Left cardiac atrium (tissue), 4 donors: ENCODE results near the gene SDK1. TPM values are rescaled to one million over a fixed set of nuclear protein-coding genes. Genes with fewer than 3 reads are reported as not detected.
"Not testable (repeated sequence)": the region's sequence is repeated elsewhere in the genome, so short reads cannot be mapped to it uniquely, and the experiment has no call there.

Source experiments
- ATAC-seq, 2 donors: fragments of 200-7000 bp; cut with Tn5 transposase; one replicate each; pipeline ENCODE4 v1.9.1; 2020; ENCODE audit warnings: mild to moderate bottlenecking in 2 of 2, moderate library complexity in 2 of 2
- DNase-seq: peaks from one replicate; pipeline ENCODE4 v3.0.0-alpha.2; 2020
- intact Hi-C, 2 donors: fragments of 100-400 bp; cut with DNase I; formaldehyde crosslinking; loops; one replicate each; pipeline versions ENCODE4 v1.14.1 to v1.15.1; 2022 to 2023
- total RNA-seq, 2 donors: library from RNA; stranded (reverse); fragmentation: NEBNext Ultra II Directional; extraction: Animal tissue kit (Norgen Biotek cat#: 25700); gene quantifications; one replicate each; pipeline ENCODE4 v1.2.1, GENCODE V29; 2021
- donor health status: DM: no; HTN: yes; CAD: no.
- donor health status: DM: no; HTN: yes; CAD: no; lungs with severe emphysema.
- donor health status: DM: yes; HTN: yes; CAD: no.
- donor health status: Dilated cardiomyopathy.

Gene SDK1
- total RNA-seq, 2 donors from 2014 or later: 2.0 to 2.8 TPM

DNA sequence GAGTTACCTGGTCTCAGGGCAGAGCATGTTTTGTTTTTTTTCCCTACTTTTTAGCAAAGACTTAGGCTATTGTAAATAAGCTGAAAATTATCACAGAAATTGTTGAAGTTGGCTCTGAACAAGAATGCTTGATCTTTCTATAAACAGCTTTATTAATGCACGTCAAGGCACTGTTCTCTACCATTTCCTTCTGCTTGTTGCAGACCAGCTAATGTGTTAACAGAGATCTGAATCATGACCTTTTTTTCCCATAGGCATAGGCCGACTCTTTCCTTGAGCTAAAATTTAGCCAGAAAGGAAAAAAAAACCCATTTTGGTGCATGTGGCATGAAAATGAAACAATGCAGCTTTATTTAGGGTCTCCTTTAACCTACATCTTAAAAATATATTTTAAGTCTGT is 248.5 kb downstream of the SDK1 start:
- no peak for DNase-seq
- intact Hi-C loops: no loop called here
- ATAC-seq: no peak

DNA sequence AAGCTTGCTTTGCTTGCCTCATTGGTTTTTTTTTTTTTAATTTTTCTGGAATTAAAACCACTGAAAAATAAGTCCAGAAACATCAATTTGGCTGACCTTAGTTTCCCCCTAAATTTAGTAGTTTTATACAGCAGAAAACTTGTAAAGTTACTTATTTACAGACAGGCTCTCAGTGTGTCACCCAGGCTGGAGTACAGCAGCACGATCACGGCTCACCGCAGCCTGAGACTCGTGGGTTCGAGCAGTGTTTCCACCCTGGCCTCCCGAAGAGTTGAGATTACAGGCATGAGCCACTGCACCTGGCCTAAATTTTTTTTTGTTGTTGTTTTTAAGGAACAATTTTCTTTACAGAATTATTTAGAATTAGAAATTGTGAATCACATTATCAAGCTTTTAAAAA is 250.5 kb downstream of the SDK1 start:
- no peak for DNase-seq
- ATAC-seq: no peak
- intact Hi-C loops: no loop called here

DNA sequence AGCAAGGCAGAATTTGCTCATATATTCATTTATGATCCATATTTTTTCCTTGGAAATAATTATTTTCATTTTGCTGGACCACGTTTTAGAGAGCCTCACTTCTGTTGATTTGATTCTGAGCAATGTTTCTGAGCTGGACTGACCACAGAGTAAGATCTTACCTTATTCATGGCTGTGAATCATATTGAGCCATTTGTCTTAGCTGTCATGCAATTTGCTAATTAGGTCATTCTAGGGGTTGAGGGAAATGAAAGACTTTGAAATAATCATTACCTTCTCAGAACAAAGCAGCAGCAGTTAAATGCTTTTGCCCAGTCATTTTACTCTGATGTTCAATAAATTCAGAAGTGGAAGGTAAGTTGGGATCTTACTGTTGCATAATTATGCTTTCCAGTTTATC is 251.4 kb downstream of the SDK1 start:
- intact Hi-C loops: no loop called here
- ATAC-seq: no peak
- no peak for DNase-seq

DNA sequence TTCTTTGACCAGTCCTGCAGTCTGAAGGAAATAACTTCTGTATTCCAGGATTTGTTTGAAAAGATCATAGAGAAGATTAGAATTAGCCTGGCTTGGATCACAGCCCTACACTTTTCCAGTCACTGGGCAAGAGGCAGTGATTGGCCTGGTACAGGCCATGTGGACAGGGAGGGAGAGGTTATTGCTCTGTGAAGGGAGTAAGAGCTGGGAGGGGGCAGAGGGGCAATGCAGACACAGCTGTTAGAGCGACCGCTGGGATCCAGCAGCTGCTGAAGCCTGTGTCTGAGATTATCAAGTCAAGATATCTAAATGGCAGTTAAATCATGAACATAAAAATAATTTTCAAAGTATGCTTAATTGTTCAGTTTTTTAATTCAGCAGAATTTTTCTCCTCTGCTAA is 257.3 kb downstream of the SDK1 start:
- intact Hi-C loops: no loop called here
- DNase-seq (no peak), ATAC-seq (no peak)

DNA sequence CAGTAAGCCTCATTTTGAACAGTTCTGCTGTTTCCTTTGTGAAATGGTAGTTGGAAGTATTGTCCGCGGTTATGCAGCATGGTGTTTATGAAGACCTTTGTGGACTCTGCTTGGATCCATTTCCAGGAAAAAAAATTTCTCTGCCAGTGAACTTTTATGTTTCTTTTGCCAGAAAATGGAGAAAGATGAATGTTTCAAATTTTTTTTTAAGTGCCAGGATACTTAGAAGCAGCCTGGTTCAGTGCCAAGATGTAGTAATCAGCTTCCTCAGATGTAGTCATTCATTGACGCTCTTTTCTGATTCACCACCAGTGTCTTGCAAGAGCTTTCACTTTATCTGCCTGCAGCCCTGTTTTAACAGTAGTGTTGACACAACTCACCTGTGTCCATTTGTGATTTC is 258.2 kb downstream of the SDK1 start:
- intact Hi-C loops: no loop called here
- DNase-seq (no peak), ATAC-seq (peak in 1 of 2 donors; percentile 92)

DNA sequence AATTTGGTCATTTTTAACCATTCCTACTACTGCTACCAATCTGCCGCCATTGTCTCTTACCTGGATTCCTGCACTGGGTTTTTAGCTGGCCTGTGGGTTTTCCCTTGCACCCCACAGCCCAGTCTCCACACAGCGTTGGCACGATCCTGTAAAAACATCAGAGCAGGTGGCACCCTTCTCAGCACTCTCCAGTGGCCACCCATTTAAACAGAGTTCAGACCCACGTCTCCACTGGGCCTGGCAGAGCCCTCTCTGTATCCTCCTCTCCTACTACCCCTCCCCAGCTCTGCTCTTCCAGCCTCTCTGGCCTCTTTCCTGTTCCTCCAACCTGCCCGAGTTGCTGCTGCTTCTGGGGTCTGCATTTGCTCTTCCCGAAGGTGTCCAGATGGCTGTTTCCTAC is 259.4 kb downstream of the SDK1 start:
- DNase-seq: no peak
- no peak for ATAC-seq
- intact Hi-C loops: no loop called here

DNA sequence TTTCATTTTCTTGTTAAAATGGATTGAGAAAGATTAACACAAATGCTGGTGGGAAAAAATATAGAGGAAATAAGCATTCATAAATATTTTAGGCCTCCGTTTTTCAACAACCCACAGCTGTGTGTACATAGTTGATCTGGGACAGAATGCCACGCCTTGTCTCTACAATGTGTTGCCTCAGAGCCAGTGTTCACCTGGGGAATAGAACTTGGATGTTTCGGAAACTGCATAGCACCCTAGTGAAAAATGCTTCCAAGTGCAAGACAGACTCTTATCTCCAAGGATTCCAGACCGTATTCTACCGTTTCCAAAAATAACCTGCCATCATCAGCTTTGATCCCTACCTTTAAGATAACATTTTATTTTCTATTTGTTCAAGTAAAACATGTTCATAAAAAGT is 260.9 kb downstream of the SDK1 start:
- ATAC-seq: no peak
- DNase-seq: no peak
- intact Hi-C loops: no loop called here

DNA sequence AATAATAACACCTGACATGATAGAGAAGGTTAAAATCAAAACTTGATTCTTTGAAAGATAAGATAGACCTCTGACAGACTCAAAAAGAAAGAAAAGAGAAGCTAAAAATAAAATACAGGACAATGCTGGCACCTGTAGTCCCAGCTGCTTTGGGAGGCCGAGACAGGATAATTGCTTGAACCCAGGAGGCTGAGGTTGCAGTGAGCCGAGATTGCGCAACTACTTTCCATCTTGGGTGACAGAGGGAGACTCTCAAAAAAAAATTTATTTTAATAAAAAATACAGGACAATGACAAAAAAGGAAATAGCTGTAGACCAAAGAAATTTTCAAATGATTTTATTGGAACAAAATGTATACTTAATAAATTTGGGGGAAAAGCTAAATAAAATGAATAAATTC is 263.2 kb downstream of the SDK1 start:
- DNase-seq (no peak), ATAC-seq (no peak)
- intact Hi-C loops: no loop called here

DNA sequence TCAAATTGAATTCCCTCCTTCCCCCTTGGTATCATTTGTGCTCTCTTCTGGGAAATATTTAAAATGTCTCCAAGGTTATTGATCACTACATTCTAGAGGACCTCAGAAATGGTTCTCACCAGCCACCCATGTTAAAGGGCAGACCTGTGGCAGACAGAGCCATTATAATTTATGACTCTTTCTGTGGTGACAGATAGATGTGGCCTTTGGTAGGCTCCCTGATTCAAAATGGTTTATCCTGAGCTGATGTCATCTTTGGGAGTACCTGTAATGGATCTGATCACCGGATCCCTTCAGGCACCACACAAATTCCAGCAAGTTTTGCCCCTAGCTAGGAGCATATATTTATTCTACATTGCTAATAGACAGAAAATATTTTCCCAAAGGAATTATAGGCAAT is 267.5 kb downstream of the SDK1 start:
- no peak for ATAC-seq

DNA sequence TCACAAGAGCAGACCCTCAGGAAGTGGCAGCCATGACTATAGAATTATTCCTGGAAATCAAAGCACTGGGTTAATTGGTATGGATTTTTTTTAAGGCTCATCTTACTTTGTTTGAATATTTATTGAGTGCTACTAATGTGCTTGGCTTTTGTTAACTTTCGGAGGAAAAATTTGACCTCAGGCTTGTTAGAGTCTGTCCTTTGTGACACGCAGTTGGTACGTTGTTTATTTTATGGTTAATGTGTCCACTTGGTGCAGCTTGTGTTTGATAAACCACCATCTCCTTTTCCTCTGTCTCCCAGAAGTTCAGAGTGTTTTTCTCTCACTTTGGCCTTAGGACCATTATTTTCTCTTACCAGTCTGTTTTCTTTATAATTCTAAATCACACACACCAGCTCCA is 268.6 kb downstream of the SDK1 start:
- ATAC-seq: no peak
- intact Hi-C loops: no loop called here
- no peak for DNase-seq

More for the DNA sequence above, 267.5 kb downstream of the SDK1 start:
- DNase-seq: no peak
- intact Hi-C loops: no loop called here

DNA sequence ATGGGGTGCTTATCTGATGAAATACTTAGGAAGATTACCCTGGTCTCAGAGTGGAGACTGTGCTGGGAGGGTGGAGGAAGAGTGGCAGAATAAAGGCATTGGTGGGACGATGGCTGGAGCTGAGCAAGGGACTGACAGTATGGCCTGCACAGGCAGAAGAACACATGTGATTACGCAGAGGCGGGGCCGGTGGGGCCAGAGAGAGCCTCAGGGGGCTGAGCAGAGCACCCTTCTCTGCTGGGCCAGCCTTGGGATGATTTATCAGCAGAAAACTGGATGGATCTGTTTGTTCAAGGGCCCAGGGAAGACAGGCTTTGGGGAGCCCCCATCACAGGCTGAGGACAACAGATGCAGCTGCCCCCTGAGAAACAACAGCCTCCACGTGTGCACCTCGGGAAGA is 272.1 kb downstream of the SDK1 start:
- intact Hi-C loops: no loop called here
- no peak for DNase-seq
- ATAC-seq: no peak

DNA sequence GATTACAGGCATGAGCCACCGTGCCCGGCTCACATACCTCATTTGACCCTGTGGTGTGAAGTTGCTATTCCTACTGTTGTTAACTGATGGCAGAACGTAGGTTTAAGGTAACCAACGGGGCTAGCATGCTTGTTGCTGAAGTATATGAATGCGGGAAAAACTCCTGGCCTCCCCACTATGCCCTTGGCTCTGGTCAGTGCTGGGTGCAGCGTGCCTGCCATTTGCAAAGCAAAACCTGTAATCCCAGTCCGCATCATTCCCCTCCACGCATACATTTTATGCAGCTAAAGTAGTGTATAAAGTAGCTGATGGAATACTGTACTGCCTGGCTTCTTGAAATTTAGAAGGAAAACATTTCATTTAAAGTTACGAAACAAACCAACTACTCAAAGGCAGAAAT is 273.3 kb downstream of the SDK1 start:
- intact Hi-C loops: no loop called here
- ATAC-seq (no peak), DNase-seq (no peak)

DNA sequence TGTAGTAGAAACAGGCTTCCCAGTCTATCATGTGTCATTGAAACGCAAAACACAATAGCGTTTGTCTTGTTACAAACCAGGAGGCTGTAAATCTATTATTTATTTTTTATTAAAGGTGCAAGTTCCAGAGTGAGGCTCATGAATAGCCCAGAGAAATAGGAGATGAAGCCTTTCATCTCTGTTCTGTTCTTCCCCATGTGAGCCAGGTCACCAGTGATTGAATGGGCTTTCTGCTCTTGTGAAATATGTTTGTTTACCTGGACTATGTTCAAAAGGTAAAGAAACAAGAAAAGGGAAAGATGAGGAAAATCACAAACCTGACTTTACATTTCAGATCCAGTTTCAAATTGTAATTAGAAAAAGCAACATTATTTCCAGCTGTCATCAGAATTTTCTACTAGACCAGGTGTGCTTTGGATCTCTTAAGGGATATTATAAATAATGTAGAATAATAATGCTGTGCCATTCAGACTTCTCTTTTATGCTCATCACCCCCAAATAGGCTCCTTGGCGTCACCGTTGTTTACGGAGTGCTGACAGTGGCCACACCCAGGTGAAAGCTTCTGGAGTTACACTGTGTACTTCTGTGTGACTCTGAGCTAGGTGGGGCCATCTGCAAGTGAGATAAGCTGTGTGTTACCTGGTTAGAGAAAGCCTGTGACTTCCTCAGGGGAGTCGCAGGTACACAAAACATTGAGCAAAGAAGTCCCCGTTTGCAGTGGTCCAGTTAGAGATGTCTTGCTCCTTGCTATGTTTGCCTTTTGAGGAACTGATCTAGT is 274.9 kb downstream of the SDK1 start:
- intact Hi-C loops: no loop called here
- ATAC-seq: no peak
- DNase-seq: no peak

DNA sequence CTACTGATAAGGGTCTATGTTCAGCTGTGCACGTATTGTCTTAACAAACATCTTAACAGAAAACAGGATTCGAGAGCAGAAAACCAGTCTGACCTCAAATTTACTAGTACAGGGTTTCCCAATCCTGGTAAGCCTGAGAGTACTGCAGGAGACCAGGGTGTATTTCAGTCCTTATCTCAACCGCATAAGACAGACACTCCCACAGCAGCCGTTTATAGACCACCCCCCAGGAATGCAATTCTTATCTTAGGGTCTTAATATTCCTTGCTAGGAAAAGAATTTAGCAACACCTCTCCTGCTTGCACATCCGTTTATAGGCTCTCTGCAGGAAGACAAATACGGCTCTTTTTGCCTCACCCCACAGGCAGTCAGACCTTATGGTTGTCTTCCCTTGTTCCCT is 277.3 kb downstream of the SDK1 start:
- no peak for ATAC-seq
- DNase-seq: no peak
- intact Hi-C loops: no loop called here

DNA sequence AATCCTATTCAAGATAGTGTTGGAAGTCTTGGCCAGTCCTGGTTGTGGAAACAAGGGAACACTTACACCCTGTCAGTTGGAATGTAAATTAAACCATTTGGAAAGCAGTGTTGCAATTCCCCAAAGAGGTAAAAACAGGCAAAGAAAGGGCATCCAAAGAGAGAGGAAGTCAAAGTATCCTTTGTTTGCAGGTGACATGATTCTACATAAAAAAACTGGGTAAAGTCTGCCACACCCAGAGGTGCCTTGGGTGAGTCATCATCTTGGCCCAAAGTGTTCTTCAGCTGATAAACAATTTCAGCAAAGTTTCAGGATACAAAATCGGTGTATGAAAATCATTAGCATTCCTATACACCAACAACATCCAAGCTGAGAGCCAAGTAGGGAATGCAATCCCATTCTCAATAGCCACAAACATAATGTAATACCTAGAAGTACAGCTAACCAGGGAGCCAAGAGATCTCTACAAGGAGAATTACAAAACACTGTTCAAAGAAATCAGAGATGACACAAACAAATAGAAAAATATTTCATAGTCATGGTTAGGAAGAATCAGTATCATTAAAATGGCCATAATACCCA is 278.7 kb downstream of the SDK1 start:
- DNase-seq (no peak), ATAC-seq (no peak)
- intact Hi-C loops: no loop called here

DNA sequence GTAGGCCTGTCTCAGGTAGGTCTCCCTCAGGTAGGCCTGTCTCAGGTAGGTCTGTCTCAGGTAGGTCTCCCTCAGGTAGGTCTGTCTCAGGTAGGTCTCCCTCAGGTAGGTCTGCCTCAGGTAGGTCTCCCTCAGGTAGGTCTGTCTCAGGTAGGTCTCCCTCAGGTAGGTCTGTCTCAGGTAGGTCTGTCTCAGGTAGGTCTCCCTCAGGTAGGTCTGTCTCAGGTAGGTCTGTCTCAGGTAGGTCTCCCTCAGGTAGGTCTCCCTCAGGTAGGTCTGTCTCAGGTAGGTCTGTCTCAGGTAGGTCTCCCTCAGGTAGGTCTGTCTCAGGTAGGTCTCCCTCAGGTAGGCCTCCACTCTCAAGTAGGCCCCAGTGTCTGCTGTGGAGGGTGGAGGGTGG is 281.1 kb downstream of the SDK1 start:
- intact Hi-C loops, ATAC-seq, DNase-seq: not testable (repeated sequence)

DNA sequence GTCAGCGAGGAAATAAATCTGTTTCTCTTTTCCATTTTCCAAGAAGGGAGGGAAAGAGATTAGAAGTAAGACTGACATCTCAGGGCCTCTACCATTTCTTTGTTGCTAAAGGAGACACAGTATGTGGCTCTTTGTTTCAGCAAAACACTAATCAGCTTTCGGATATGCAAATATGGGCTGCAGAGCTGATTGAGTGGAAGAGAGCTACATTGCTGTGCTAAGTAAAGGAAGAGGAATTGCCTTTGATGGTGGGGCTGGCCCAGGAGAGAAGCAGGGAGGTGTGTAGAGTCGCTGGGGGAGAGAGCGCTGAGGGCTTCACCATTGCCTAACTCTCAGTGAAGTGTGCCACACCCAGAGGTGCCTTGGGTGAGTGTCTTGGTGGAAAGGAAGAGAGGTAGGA is 284.8 kb downstream of the SDK1 start:
- intact Hi-C loops: no loop called here
- no peak for DNase-seq
- ATAC-seq: no peak

DNA sequence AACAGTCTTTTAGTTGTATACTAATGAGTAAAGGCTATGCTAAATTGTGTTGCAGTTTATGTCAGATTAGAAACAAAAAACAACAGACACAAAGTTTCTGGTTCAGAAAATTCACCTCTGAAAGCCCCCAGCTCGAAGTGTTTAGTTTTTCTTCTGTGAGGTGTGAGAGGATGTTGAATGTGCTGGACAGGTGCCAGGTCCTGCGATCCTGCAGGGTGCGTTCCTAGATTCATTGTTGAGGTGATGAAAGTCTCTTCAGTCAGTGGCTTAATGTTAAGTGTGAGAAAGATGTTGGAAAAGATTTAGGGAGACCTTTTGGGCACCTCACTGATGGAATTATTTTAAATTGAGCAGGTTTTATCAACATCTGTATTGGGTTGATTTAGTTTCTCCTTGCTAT is 287.3 kb downstream of the SDK1 start:
- intact Hi-C loops: no loop called here
- ATAC-seq (no peak), DNase-seq (no peak)

DNA sequence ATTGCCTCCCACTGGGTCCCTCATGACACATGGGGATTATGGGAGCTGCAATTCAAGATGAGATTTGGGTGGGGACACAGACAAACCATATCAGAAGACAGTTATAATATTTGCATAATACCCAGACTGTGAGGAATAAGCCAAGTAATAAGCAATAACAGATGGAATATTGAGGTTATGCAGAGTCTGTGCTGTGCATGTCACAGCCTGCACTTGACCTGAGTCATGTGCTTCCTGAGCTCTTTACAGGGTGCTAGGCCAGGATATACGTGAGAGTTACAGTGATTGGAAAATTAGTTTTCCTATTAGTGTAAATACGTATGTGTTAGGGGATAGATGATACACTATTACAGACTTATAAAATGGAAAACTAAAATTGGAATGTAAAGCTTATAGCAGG is 288.7 kb downstream of the SDK1 start:
- no peak for ATAC-seq
- intact Hi-C loops: no loop called here

DNA sequence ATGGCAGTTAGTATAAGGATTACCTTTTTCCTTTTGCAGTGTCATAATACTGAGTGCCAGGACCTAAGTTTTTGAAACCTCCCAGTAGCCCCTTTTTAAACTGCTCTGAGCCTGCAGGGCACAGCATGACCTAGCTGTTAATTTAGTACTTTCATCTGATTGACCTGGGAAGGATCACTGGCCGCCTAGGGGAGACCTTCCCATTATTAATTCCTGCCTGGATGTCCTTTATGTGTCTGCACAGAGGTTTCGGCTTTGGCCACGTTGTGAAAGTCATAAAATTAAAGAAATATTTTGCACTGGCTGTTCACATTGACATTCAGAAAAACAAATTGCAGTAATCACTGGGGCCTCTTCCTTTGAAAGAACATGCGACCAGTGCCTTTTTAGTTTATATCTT is 290.2 kb downstream of the SDK1 start:
- no peak for ATAC-seq
- intact Hi-C loops: no loop called here
- no peak for DNase-seq

More for the DNA sequence above, 288.7 kb downstream of the SDK1 start:
- no peak for DNase-seq

DNA sequence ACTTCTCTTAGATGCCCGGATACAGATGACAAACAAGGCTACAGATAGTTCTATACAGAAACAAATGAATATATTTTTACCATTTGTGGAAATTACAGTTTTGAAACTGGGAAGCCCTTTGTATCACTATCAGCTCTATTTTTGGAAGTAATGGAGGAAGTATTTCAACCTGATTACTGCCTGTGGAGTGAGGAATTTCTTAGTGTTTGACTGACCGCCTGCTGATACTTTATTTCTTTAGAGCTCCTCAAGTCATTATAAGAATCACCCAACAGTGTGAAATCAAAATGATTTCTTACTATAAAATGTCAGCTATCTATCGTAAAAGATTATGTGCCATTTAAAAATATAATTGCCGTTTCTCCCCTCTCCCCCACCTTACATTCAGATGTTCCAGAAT is 290.9 kb downstream of the SDK1 start:
- intact Hi-C loops: no loop called here
- no peak for DNase-seq

More for the DNA sequence above, 290.9 kb downstream of the SDK1 start:
- ATAC-seq: no peak
